ENCODE results near the gene LCE1A. TPM values are rescaled to one million over a fixed set of nuclear protein-coding genes. Genes with fewer than 3 reads are reported as not detected.

The LCE1A gene
- total RNA-seq, 2 experiments from 2014 or later = not detected

DNA sequence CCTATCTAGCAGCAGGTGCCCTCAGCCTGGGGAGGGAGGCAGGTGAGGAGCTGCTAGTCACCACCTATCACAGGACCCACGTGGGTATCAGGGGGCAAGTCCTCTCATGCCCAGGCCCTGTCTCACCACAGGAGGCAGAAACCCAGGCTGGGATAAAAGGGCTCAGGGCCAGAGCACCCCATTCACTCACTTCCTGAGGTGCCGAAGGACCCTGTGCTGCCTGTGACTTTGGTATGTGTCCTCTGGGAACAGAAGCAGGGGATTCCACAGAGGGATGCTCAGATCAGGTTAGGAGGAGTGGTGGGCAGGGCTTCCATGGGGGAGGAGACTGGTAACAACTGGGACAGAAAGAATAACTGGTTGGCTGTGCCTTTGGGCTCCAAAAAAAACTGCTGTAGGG is 41.2 kb upstream of the LCE1A start, which contains the start of gene LCE1E:
TSS of gene LCE1E (plus strand) at position 181 of the 400 bp plus-strand sequence. CDS start 1,043 bp downstream, outside the sequence.
- Histone ChIP-seq H3K4me3 (ENCODE audit: low read depth, low read length, poor library complexity, severe bottlenecking) (no peak within 1 kb of the TSS), H3K27ac (ENCODE audit: low read depth, low read length, poor library complexity, severe bottlenecking) (no peak within 1 kb of the TSS), H3K4me1 (ENCODE audit: insufficient read depth, low read length, poor library complexity, severe bottlenecking) (no peaks in the 10 kb centered on the region), H2AFZ (ENCODE audit: low read length) (no peak within 1 kb of the TSS), H3K9me2 (ENCODE audit: insufficient read depth, low read length) (no peaks in the 10 kb centered on the region; the same call in 1 of the 2 replicates), H3K79me2 (ENCODE audit: insufficient read depth, low read depth, low read length) (no peaks in the 10 kb centered on the region), H3K36me3 (ENCODE audit: insufficient read depth, low read length) (no peaks in the 10 kb centered on the region), H3K9me3 (ENCODE audit: low read length) (no peaks in the 10 kb centered on the region), H3K4me2 (ENCODE audit: low read length) (no peak within 1 kb of the TSS), H4K20me1 (ENCODE audit: insufficient read depth, low read length) (no peaks in the 10 kb centered on the region)
- no peak for TF ChIP-seq EZH2phosphoT487 (IDR thresholded peaks at IDR 0.05; ENCODE audit: borderline replicate concordance, low read depth, low read length)
- TF ChIP-seq, protein P1, sequence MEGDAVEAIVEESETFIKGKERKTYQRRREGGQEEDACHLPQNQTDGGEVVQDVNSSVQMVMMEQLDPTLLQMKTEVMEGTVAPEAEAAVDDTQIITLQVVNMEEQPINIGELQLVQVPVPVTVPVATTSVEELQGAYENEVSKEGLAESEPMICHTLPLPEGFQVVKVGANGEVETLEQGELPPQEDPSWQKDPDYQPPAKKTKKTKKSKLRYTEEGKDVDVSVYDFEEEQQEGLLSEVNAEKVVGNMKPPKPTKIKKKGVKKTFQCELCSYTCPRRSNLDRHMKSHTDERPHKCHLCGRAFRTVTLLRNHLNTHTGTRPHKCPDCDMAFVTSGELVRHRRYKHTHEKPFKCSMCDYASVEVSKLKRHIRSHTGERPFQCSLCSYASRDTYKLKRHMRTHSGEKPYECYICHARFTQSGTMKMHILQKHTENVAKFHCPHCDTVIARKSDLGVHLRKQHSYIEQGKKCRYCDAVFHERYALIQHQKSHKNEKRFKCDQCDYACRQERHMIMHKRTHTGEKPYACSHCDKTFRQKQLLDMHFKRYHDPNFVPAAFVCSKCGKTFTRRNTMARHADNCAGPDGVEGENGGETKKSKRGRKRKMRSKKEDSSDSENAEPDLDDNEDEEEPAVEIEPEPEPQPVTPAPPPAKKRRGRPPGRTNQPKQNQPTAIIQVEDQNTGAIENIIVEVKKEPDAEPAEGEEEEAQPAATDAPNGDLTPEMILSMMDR (conservative IDR thresholded peaks at IDR 0.05; ENCODE audit: low read length) = no peak
- POLR2A ChIA-PET = interaction anchor here (0.9 kb wide), 1 partner anchor 16 kb away, joined by 3 read pairs; no protein-coding TSS in a partner anchor
- intact Hi-C loops (cut with micrococcal nuclease; ENCODE audit: unreplicated experiment) = no loop called here
- CTCF ChIA-PET (ENCODE audit: unreplicated experiment) = no interaction called here
- BruUV-seq (replicated peaks) = no TSS peak
- no peak for DNase-seq (ENCODE audit: low spot score)

DNA sequence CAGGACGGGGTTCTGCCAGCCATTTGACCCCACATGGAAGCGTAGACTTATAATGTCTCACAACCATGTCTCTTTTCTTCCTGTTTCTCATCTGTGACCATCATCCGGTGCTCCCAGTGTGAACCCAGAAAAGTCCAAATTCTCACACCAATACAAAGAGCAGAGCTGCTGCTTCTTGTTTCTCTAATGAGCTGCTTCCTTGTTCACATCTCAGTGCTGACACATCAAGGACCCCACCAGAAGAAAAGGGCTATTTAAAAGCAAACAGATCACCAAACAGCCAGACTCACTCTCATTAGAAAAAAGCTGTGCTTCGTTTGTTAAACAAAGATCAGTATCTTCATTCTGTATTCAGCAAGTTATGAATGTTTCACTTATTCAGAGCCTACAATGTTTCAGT is 31.6 kb upstream of the LCE1A start:
- Histone ChIP-seq H3K4me2 (ENCODE audit: low read length) (no peak overlapping the region), H3K9me3 (ENCODE audit: low read length) (no peaks in the 10 kb centered on the region), H3K4me1 (ENCODE audit: insufficient read depth, low read length, poor library complexity, severe bottlenecking) (no peaks in the 10 kb centered on the region), H3K4me3 (ENCODE audit: low read depth, low read length, poor library complexity, severe bottlenecking) (no peak overlapping the region), H4K20me1 (ENCODE audit: insufficient read depth, low read length) (no peaks in the 10 kb centered on the region), H3K9me2 (ENCODE audit: insufficient read depth, low read length) (no peaks in the 10 kb centered on the region), H3K36me3 (ENCODE audit: insufficient read depth, low read length) (no peaks in the 10 kb centered on the region), H3K79me2 (ENCODE audit: insufficient read depth, low read depth, low read length) (no peaks in the 10 kb centered on the region), H2AFZ (ENCODE audit: low read length) (no peak overlapping the region), H3K27ac (ENCODE audit: low read depth, low read length, poor library complexity, severe bottlenecking) (no peak overlapping the region)
- intact Hi-C loops (cut with micrococcal nuclease; ENCODE audit: unreplicated experiment) = no loop called here
- DNase-seq (ENCODE audit: low spot score) = no peak
- TF ChIP-seq, protein P1 (conservative IDR thresholded peaks at IDR 0.05; ENCODE audit: low read length) = no peak
- TF ChIP-seq EZH2phosphoT487 (IDR thresholded peaks at IDR 0.05; ENCODE audit: borderline replicate concordance, low read depth, low read length) = no peak
- POLR2A ChIA-PET = no interaction called here
- BruUV-seq (replicated peaks) = no TSS peak
- CTCF ChIA-PET (ENCODE audit: unreplicated experiment) = no interaction called here

DNA sequence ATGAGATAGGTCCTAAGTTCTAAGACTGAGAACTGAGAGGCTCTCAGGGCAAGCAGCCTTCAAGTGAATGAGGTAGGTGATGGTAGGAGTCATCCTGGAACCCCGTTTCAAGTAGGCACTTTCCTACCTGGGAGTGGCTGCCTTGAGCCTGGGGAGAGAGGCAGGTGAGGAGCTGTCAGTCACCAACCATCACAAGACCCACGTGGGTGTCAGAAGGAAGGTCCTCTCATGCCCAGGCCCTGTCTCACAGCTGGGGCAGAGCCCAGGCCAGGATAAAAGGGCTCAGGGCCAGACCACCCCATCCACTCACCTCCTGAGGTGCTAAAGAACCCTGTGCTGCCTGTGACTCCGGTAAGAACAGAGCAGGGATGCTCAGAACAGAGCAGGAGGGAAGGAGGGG is 30.9 kb upstream of the LCE1A start, which contains the start of gene LCE1D:
TSS of gene LCE1D (plus strand) at position 301 of the 400 bp plus-strand sequence. CDS start 1,074 bp downstream, outside the sequence.
- BruUV-seq (replicated peaks) = no TSS peak
- Histone ChIP-seq H3K27ac (ENCODE audit: low read depth, low read length, poor library complexity, severe bottlenecking) (no peak within 1 kb of the TSS), H3K4me3 (ENCODE audit: low read depth, low read length, poor library complexity, severe bottlenecking) (no peak within 1 kb of the TSS), H3K9me3 (ENCODE audit: low read length) (no peaks in the 10 kb centered on the region), H3K4me2 (ENCODE audit: low read length) (no peak within 1 kb of the TSS), H3K4me1 (ENCODE audit: insufficient read depth, low read length, poor library complexity, severe bottlenecking) (no peaks in the 10 kb centered on the region), H3K79me2 (ENCODE audit: insufficient read depth, low read depth, low read length) (no peaks in the 10 kb centered on the region), H4K20me1 (ENCODE audit: insufficient read depth, low read length) (no peaks in the 10 kb centered on the region), H2AFZ (ENCODE audit: low read length) (no peak within 1 kb of the TSS), H3K36me3 (ENCODE audit: insufficient read depth, low read length) (no peaks in the 10 kb centered on the region), H3K9me2 (ENCODE audit: insufficient read depth, low read length) (no peaks in the 10 kb centered on the region)
- CTCF ChIA-PET (ENCODE audit: unreplicated experiment) = no interaction called here
- no peak for TF ChIP-seq EZH2phosphoT487 (IDR thresholded peaks at IDR 0.05; ENCODE audit: borderline replicate concordance, low read depth, low read length)
- TF ChIP-seq, protein P1 (conservative IDR thresholded peaks at IDR 0.05; ENCODE audit: low read length) = no peak
- intact Hi-C loops (cut with micrococcal nuclease; ENCODE audit: unreplicated experiment) = no loop called here
- POLR2A ChIA-PET = no interaction called here
- DNase-seq (ENCODE audit: low spot score) = no peak

Measured in OCI-LY7 (cell line).